GM19467 (cell line): Measurements from ENCODE around the gene GCLM.
A peak's percentile ranks its signal among the peaks of the same experiment; 100 is the strongest.

ENCODE experiments used
- ATAC-seq: cut with Tn5 transposase; IDR thresholded peaks from one replicate; pipeline ENCODE4 v1.9.1; 2021; ENCODE audit warnings: mild to moderate bottlenecking, moderate library complexity; ENCODE audit not compliant: unreplicated experiment

GCLM gene

GRCh38 chr1:93847811-93848288, 61.4 kb downstream of the GCLM start:
- ATAC-seq = peak; percentile 27

GRCh38 chr1:93846992-93847810, 62.0 kb downstream of the GCLM start:
- peak; percentile 64 for ATAC-seq

- ATAC-seq = peak; percentile 46
These were observed 62.8 kb downstream of the GCLM start for GRCh38 chr1:93846206-93846991.

- ATAC-seq = peak; percentile 0
These were observed 63.6 kb downstream of the GCLM start for GRCh38 chr1:93845538-93846205.

- ATAC-seq = no peak
These were observed 64.8 kb downstream of the GCLM start for GRCh38 chr1:93844262-93845045.

- no peak for ATAC-seq
These were observed 66.3 kb downstream of the GCLM start for GRCh38 chr1:93842750-93843500.

- ATAC-seq = no peak
These were observed 67.5 kb downstream of the GCLM start for GRCh38 chr1:93841771-93842170.

GRCh38 chr1:93840956-93841482, 68.2 kb downstream of the GCLM start:
- no peak for ATAC-seq

- no peak for ATAC-seq
These were observed 69.5 kb downstream of the GCLM start for GRCh38 chr1:93839753-93840152.

GRCh38 chr1:93839307-93839706, 69.9 kb downstream of the GCLM start:
- no peak for ATAC-seq

- ATAC-seq = no peak
These were observed 71.3 kb downstream of the GCLM start for GRCh38 chr1:93837961-93838360.
